Gastrocnemius medialis (tissue), 4 donors: ENCODE data around the gene SERTAD2.

ENCODE experiments used
- POLR2A ChIP-seq, 2 donors: fragments of 450-650 bp; IDR thresholded peaks; one replicate each; pipeline ENCODE4 v1.6.1; 2017; ENCODE audit warnings: antibody characterized with exemption in 2 of 2, mild to moderate bottlenecking in 2 of 2, moderate library complexity in 2 of 2
- TF ChIP-seq, protein P1 (sequence below), 5 experiments: fragments of 450-650 bp in 3 of 5; fragments of 200-600 bp in 2 of 5; sonication (generic) in 2 of 5; IDR thresholded peaks in 4 of 5; conservative IDR thresholded peaks in 1 of 5; 1 replicate in 4 of 5; 2 replicates in 1 of 5; pipeline ENCODE4 v1.5.1; 2016 to 2019; ENCODE audit warnings: antibody characterized with exemption in 5 of 5, mild to moderate bottlenecking in 3 of 5, moderate library complexity in 3 of 5

DNA sequence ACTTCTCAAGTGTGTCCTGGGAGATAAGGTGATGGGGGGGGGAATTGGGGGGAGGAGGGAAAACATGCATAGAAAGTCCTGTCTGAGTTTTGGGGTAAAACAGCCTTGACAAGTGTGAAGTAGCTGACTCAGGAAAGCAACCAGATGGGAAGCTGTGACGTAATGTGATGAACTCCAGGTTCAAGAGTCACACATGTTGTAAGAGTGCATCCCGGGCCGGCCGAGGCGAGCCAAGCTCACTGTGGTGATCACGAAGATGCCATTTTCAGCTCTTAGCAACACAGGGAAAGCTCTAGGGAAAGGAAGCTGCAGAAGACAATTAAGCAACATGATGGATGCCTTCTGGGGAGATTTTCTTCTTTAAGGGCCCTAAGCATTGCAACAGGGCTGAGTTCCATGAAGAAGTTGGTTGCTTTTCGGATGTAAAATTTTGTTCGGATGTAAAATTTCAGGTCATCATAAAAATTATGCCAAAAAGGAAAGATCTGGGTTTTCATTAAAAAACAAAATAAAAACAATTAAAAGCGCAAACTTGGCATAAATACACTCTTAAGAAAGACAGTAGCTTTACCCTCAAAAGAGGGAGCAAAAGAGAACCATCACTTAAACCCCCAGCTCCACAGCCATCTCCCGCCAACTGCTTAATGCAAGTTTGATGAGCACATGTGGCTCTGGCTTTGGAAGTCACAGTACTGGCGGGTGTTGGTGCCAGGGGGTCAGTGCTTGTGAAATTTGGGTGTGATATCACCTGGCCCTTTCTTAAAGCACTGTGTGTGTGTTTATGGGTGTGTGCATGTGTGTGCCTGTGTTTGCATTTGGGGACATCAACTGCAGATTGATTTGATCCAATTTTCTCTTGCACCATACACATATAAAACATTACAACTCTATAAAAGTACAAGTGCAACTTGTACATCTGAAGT is 19.1 kb downstream of the SERTAD2 start:
- TF ChIP-seq, protein P1, sequence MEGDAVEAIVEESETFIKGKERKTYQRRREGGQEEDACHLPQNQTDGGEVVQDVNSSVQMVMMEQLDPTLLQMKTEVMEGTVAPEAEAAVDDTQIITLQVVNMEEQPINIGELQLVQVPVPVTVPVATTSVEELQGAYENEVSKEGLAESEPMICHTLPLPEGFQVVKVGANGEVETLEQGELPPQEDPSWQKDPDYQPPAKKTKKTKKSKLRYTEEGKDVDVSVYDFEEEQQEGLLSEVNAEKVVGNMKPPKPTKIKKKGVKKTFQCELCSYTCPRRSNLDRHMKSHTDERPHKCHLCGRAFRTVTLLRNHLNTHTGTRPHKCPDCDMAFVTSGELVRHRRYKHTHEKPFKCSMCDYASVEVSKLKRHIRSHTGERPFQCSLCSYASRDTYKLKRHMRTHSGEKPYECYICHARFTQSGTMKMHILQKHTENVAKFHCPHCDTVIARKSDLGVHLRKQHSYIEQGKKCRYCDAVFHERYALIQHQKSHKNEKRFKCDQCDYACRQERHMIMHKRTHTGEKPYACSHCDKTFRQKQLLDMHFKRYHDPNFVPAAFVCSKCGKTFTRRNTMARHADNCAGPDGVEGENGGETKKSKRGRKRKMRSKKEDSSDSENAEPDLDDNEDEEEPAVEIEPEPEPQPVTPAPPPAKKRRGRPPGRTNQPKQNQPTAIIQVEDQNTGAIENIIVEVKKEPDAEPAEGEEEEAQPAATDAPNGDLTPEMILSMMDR (IDR thresholded peaks at IDR 0.05 in 4 of 5, conservative IDR thresholded peaks at IDR 0.05 in 1 of 5) = no peak
- TF ChIP-seq POLR2A (IDR thresholded peaks at IDR 0.05) = no peak
